Measurements from ENCODE around the gene COMT.

The COMT gene

DNA sequence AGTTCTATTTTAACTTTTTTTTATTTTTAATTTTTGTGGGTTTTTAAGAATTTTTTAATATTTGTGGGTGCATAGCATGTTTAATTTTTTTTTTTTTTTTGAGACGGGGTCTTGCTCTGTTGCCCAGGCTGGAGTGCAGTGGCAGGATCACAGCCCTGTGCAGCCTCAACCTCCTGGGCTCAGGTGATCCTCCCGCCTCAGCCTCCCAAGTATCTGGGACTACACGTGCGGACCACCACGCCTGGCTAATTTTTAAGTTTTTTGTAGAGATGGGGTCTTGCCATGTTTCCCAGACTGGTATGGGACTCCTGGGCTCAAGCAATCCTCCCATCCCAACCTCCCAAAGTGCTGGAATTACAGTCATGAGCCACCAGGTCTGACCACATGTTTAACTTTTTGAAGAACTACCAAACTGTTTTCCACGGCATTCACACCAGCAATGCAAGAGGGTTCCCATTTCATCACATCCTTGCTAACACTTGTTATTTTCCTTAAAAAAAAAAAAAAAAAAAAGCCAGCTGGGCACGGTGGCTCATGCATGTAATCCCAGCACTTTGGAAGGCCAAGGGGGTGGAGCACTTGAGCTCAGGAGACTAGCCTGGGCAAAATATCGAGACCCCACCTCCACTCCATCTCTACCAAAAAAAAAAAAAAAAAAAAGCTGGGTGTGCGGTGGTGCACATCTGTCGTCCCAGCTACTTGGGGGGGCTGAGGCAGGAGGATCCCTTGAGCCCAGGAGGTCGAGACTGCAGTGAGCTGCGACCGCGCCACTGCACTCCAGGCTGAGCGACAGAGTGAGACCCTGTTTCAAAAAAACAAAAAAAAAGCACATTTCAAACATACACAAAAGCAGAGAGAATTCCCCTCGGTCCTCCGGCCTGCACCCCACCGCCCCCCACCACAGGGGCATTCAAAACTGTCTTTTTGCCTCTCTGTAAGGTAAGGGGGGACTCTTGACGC lies 16.8 kb downstream of the COMT start:
- DNase-seq = no peak

DNA sequence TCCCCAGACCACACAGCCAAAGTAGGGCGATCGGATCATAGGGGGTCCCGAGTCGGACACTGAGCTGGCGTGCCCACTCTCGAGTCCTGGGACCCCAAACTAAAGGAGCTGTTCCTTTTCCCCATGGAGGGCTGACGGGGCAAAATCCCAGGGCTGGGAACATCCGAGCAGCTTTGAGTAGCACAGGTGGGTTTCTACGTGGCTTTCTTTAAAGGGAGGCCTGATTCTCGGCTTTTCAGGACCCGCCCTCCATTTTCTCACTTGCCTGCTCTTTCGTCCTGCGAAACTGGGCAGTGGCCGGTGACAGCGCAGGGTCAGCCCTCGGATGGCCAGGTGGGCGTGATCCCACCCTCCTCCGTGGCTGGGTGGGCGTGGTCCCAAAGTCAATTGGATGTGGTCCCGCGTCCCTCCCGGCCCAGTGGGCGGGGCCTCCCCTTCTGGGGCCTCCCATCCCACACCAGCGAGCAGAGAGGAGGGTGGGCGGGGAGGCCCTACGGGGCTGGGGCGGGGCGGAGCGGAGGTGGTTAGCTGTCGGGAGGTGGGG lies 17.5 kb downstream of the COMT start:
- DNase-seq = no peak

DNA sequence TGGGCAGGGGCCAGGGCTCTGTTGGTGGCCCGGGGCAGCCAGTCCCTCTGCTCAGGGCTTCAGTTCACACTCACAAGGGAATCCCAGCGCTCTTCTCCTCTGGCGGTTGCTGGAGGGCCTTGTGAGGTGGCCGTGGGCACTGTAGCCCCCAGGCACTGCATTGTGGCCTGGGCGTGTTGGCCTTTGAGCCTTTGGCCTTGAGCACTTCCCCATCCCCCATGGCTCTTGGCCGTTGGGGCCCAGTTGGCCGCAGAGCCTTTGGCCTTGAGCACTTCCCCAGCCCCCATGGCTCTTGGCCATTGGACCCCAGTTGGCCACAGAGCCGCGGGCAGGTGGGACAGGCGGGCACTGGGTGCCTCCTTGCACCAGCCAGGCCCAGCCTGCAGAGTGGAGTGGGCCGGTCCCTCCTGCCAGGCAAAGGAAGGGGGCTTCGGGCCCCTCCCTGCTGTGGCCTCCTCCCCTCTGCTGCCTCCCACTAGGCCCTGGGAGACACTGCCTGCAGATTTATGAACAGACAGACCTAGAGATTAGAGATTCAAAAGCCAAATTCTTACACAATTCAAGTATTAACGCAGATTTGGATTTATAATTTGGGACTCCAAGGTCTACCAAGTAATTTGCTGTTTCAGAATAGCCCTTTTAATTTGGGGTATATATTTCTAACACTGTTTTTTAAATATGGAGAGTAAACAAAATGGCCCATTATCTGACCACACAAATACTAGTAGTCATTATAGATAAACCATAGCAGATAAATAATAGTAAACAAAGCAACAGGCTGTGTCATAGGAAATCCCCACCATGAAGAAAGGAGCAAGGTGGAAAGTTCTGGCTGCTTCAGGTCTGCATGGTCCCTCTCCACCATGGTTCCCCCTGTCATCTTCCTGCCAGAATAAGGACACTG lies 18.3 kb downstream of the COMT start:
- DNase-seq = no peak

DNA sequence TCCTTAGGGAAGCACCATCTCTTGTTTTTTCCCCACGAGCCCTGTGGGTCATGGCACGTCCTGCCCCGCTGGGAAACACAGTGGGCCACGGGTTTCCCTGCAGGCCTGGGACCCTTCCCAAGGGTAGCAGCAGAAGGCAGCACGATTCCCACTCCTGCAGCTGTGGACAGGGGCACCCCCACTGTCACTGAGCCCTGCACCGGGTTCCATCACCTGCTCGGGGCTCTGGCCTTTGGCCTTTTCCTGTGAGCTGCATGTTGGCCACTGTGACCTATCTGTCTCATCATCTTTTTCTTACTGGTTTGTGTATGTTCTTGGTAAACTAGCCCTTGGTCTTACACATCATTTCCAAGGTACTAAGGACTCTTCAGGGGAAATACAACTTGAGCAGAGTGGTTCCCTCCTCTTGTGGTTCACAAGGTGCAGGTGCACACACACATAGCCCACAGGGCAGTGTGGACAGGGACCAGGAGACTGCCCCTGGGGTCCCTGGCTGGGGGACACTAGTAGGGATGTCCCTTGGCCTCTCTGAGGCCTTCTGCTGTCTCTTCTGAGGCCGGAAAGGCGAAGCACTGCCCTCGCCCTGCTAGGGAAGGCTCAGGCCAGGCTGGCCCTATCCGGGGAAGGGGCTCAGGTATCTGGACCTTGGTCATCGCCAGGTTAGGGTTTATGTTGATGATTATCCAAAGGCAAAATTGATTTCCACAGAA lies 19.1 kb downstream of the COMT start:
- no peak for DNase-seq

DNA sequence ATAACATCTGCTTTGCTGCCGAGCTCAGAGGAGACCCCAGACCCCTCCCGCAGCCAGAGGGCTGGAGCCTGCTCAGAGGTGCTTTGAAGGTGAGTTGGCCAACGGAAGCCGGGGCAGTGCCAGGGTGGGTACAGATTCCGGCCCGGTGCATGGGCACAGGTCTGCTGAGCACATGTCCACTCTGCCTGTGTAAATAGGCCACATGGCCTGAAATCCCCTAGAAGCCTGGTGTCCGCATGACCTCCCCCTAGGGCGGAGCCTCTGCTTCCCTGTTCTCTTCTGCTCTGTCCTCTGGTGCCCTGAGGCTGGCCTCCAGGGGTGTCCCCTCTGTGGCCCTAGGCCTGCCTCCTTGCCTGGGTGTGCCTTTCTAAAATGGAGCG lies 19.6 kb downstream of the COMT start:
- DNase-seq = no peak

DNA sequence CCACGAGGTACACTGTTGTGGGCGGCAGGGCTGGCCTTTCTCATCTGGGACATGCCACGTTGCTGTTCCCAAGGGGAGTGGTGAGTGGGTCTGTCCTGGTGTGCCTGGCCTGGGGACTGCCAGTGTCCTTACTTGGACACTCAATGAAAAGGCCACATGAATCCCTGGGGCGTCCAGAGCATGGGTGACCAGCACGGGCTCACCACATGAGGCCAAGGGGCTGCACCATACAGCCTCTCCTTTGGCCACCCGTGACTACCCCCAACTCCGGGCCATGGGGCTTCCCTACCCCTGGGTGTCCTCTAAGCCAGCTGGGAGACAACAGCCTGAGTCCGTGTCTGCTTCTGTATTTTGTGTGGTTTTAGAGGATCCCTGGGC lies 20.3 kb downstream of the COMT start:
- DNase-seq = no peak

DNA sequence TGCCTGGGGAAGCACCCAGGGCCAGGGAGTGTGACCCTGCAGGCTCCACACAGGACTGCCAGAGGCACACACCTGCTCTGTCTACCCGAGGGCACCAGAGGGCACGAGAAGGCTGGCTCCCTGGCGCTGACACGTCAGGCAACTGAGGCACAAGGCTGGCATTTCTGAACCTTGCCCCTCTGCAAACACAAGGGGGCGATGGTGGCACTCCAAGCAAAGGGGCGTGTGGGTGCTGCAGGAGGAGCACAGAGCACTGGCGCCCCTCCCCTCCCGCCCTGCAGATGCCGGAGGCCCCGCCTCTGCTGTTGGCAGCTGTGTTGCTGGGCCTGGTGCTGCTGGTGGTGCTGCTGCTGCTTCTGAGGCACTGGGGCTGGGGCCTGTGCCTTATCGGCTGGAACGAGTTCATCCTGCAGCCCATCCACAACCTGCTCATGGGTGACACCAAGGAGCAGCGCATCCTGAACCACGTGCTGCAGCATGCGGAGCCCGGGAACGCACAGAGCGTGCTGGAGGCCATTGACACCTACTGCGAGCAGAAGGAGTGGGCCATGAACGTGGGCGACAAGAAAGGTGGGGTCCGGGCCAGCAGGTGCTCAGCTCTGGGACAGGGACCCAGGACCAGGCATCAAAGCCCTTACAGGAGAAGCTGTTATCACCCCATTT lies 20.8 kb downstream of the COMT start:
- DNase-seq = peak; percentile 50 to 52

DNA sequence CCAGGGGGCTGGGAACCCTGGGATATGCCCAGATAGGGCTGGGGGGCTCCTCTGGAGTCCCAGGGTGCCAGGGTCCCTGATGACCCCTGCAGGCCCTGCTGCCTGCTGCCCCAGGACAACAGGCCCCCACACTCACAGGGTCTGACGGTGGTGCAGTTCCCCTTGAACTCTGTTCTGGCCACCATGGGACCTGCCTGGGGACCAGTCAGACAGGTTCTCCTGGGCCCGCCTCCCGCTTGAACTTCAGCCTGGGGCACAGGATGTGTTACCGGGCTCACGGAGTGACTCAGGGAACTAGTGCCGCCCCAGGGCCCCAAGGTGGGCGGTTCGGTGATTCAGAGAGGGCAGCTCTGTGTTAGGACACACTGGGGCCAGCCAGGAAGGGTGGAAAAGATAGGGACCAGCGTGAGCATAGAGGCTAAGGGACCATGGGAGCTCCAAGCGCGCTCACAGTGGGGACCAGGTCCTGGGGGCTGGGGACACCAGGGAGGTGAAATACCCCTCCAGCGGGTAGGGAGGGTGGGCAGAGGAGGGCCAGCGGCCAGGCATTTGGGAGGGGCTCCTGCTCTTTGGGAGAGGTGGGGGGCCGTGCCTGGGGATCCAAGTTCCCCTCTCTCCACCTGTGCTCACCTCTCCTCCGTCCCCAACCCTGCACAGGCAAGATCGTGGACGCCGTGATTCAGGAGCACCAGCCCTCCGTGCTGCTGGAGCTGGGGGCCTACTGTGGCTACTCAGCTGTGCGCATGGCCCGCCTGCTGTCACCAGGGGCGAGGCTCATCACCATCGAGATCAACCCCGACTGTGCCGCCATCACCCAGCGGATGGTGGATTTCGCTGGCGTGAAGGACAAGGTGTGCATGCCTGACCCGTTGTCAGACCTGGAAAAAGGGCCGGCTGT lies 21.6 kb downstream of the COMT start:
- DNase-seq = peak; percentile 50 to 57

DNA sequence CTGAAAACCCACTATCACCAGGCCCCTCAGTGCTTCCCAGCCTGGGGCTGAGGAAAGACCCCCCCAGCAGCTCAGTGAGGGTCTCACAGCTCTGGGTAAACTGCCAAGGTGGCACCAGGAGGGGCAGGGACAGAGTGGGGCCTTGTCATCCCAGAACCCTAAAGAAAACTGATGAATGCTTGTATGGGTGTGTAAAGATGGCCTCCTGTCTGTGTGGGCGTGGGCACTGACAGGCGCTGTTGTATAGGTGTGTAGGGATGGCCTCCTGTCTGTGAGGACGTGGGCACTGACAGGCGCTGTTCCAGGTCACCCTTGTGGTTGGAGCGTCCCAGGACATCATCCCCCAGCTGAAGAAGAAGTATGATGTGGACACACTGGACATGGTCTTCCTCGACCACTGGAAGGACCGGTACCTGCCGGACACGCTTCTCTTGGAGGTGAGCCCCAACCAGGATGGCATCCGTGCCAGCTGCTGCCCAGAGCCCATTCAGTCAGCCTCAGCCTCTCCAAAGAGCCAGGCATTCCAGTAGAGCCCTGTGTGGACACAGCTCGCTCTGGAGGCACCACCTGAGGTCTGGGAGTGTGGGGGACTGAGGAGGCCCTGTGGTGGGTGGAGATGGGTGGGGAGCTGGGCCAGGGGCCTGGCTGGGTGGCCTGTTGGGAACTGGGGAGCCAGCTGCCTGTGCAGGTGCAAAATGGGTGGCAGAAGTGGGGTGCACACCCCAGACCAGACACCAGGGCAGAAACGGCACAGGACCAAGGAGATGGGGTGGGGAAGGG lies 22.5 kb downstream of the COMT start:
- no peak for DNase-seq

DNA sequence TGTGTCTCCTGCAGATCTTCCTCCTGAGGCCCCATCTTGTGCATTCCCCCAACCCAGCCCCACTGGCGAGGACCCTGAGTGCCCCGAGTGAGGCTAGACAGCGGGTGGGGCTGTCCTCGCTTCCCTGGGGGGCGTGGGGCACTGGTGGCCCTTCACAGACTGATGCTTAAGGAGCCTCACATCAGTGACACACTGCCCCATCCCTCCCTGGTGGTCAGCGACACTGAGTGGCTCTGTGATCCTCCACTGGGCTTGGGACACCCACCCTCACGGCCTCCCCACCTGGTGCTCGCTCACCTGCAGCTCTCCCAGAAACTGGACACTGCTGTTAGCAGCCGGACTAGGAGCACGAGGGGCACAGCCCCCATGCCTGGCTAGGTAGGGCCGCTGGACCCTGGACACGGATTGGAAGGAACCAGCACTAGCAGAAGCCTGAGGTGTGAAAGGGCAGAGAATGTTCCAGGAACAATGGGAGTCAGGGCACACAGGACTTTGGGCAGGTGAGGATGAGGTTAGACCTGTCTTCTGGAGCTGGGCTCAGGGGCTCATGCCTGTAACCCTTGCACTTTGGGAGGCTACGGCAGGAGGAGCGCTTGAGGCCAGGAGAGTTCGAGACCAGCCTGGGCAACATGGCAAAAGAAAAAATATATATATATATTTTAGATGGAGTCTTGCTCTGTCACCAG lies 23.3 kb downstream of the COMT start:
- DNase-seq = no peak

DNA sequence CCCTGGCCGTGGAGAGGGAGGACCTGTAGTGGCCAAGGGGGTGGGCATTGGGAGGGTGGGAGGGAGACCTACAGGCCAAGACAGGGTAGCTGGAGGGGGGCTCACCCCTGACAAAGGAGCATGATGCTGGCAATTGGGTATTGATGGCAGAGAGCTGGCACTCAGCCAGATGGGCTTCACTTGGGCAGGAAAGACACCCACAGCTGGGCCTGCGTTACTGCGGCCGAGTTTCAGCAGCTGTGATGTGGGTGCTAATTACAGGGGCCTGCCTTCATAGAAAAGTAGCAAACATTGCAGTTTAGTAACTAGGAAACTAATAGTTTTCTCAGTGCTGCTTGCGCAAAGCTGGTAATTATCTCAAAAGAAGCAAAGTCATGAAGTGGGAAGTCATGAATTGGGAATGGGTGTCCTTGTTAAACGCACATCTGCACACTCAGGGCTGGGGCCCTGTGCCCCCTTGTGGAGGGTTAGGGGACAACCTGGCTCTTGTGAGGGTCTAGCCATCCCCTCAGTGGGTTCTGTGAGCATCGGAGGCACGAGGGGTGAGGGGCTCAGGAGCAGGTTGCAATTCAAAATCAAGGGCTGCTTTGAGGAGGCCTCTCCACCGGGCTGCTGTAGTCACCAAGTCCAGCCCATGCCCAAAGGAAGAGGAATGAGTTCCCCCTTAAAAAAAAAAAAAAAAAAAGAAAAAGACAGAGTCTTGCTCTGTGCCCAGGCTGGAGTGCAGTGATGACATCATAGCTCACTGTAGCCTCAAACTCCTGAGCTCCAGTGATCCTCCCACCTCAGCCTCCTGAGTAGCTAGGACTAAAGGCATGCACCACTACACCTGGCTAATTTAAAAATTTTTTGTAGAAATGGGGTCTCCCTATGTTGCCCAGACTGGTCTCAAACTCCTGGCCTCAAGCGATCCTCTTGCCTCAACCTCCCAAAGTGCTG lies 24.5 kb downstream of the COMT start:
- DNase-seq = no peak

DNA sequence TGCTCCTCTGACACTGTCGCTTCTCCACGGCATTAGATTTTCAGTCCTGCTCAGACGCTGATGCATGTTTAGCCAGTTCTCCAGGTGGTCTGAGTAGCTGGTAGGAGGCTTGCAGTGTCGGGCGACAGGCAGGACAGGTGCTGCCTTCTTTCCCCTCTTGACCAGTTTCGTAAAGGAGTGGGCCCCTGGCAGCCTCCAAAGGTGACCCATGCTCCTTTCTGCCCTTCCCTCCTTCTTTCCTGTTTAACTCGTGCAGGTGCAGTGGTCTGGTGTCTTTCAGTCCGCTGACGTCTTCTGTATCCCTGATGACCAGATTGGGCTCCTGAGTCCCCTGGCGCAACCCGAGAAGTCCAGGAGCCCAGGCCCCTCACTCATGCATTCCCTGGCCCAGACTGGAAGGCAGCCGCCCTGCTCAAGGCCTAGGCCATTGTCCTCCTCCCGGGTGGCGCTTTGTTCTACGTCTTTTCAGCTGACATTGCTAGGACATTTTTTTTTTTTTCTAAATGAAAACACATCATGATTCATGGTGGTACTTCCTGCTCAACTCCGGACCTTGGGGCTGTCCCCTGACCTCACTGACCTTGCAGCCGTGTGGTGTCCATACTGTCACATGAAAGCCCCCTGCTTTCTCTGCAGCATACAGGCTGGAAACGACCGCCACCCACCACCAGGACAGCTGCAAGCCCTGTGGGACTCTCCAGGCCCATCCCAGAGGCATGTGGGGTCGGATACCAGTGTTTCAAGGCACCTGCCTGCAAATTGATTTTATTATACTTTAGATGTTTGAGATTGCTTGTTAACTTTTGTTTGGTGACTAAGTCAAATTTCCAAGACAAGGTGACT lies 25.6 kb downstream of the COMT start:
- DNase-seq = no peak

DNA sequence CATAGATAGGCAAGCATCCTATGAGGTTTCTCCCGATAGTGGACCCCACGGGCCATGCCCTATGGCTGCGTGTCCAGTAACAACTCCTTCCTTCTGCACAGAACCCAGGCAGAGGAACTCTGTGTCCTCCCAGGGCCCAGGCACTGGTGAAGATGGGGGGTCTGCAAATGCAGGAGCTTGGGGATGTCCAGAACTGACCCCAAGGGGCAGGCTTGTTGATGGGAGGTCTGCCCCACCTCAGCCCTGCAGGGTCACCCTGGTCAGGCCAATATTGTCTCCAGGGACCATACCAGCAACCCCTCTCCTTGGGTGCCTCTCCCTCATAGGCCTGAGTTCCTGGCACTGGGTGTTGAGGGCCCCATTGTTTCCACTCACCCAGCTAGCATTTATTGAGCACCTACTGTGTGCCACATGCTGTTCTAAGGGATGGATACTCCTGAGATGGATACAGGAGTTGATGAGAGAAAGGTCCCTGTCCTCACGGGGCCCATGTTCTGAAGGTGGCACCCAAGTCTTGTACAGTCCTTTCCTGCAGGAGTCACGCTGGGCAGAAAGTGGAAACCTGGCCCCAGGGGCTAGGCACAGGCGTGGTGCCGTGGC lies 26.4 kb downstream of the COMT start:
- no peak for DNase-seq

DNA sequence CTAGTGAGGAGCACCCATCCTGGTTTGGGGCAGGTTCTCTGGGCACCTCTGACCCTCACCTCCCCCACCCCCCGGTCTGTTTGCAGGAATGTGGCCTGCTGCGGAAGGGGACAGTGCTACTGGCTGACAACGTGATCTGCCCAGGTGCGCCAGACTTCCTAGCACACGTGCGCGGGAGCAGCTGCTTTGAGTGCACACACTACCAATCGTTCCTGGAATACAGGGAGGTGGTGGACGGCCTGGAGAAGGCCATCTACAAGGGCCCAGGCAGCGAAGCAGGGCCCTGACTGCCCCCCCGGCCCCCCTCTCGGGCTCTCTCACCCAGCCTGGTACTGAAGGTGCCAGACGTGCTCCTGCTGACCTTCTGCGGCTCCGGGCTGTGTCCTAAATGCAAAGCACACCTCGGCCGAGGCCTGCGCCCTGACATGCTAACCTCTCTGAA lies 26.9 kb downstream of the COMT start:
- DNase-seq = no peak

DNA sequence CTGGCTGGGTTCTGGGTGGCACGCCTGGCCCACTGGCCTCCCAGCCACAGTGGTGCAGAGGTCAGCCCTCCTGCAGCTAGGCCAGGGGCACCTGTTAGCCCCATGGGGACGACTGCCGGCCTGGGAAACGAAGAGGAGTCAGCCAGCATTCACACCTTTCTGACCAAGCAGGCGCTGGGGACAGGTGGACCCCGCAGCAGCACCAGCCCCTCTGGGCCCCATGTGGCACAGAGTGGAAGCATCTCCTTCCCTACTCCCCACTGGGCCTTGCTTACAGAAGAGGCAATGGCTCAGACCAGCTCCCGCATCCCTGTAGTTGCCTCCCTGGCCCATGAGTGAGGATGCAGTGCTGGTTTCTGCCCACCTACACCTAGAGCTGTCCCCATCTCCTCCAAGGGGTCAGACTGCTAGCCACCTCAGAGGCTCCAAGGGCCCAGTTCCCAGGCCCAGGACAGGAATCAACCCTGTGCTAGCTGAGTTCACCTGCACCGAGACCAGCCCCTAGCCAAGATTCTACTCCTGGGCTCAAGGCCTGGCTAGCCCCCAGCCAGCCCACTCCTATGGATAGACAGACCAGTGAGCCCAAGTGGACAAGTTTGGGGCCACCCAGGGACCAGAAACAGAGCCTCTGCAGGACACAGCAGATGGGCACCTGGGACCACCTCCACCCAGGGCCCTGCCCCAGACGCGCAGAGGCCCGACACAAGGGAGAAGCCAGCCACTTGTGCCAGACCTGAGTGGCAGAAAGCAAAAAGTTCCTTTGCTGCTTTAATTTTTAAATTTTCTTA lies 27.8 kb downstream of the COMT start:
- no peak for DNase-seq

DNA sequence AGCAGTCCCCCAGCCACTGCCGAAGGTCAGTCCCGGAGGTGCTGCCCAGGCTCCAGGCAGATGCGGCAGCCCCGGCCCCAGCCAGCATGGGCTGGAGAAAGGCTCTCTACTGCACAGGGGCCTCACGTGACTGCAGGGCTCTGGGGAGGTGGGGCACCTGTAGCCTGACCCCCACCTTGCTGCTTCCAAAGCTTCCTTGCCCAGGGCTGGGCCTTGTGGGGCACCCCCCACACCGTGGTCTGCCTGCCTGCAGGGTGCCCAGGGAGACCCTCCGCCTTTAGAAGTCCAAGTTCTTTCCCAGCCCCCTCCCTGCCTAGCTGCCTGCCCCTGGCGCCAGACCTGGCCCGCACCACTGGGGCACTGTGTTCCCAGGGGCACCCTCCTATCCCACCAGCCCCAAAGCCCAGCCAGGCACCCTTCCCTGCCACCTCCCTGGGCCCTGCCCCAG lies 28.5 kb downstream of the COMT start:
- no peak for DNase-seq

All from SW 1271 (cell line).